Astrocyte (in vitro differentiated cells and primary cell): ENCODE measurements around the gene RPL7A.

ENCODE experiments used
- CTCF ChIP-seq: IDR thresholded peaks from 2 replicates; pipeline ENCODE4 v1.5.1; 2011; ENCODE audit warnings: low read depth, mild to moderate bottlenecking, inconsistent platforms, low read length, moderate library complexity; ENCODE audit not compliant: insufficient read depth
- EZH2 ChIP-seq: IDR thresholded peaks from 2 replicates; pipeline ENCODE4 v1.6.1; 2012; ENCODE audit warnings: mild to moderate bottlenecking, low read length, inconsistent platforms; ENCODE audit not compliant: insufficient read depth

GRCh38 chr9:133323211-133323610, 24.8 kb upstream of the RPL7A start:
- TF ChIP-seq CTCF (no peak), EZH2 (no peak)
